ENCODE measurements around the gene COL23A1.

DNA sequence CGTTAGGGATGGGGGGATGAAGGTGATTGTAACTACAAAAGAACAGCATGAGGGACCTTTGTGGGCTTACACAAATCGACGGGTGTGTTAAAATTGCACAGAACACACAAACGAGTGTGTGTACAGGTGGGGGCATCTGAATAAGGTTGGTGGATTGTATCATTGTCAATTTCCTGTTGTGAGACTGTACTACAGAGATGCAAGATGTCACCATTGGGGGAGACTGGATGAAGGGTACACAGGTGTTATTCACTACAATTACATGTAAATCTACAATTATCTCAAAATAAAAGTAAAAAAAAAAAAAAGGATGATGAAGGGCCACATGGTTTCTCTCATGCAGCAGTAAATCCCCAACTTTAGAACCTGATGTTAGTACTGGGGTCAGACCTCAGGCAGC, 326.1 kb downstream of the COL23A1 start:
- TF ChIP-seq POLR2A (IDR thresholded peaks at IDR 0.05; ENCODE audit: control extremely low read depth in 1 of 2, low read depth in 2 of 2, low read length in 2 of 2) (no peak), CTCF (IDR thresholded peaks at IDR 0.05; ENCODE audit: control extremely low read depth in 1 of 3, insufficient read depth in 1 of 3, low read depth in 1 of 3, low read length in 3 of 3) (no peak), POLR2AphosphoS5 (IDR thresholded peaks at IDR 0.05; ENCODE audit: low read depth, low read length) (no peak)

All from H1 (cell line).